Measurements from ENCODE around the gene PFKFB3.

DNA sequence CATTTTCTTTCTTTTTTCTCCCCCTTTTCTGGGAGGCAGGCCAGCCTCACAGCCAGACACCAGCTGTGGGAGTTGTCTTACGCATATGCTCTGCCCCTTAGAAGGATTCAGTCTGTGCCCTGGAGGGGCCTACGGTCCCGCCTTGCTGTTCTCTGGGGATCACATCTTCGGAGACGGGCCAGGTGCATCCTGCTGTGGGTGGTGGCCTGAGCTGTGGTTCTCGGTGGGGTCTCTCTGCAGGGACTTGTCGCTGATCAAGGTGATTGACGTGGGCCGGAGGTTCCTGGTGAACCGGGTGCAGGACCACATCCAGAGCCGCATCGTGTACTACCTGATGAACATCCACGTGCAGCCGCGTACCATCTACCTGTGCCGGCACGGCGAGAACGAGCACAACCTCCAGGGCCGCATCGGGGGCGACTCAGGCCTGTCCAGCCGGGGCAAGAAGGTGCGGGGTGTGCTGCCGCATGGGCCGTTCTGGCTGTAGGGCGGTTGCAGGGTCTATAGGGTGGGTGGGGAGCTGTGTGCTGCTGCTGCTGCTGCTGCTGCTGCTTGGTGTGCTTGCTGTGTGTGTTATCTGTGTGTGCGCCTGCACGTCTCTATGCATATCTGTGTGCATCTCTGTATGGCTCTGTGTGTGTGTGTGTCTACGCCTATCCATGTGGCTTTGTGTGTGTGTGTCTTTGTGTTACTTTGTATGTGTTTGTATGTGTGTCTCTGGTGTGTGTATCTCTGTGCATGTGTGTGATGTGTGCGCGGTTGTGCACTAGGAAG is 17.9 kb downstream of the PFKFB3 start:
- TF ChIP-seq POLR2A (IDR thresholded peaks at IDR 0.05), result no peak
- TF ChIP-seq, protein P1, sequence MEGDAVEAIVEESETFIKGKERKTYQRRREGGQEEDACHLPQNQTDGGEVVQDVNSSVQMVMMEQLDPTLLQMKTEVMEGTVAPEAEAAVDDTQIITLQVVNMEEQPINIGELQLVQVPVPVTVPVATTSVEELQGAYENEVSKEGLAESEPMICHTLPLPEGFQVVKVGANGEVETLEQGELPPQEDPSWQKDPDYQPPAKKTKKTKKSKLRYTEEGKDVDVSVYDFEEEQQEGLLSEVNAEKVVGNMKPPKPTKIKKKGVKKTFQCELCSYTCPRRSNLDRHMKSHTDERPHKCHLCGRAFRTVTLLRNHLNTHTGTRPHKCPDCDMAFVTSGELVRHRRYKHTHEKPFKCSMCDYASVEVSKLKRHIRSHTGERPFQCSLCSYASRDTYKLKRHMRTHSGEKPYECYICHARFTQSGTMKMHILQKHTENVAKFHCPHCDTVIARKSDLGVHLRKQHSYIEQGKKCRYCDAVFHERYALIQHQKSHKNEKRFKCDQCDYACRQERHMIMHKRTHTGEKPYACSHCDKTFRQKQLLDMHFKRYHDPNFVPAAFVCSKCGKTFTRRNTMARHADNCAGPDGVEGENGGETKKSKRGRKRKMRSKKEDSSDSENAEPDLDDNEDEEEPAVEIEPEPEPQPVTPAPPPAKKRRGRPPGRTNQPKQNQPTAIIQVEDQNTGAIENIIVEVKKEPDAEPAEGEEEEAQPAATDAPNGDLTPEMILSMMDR (IDR thresholded peaks at IDR 0.05 in 8 of 11, conservative IDR thresholded peaks at IDR 0.05 in 3 of 11), result no peak

All from spleen (tissue), 7 donors.